ENCODE measurements around the gene PPP1R3G. TPM values are rescaled to one million over a fixed set of nuclear protein-coding genes. Genes with fewer than 3 reads are reported as not detected.

PPP1R3G gene
- total and polyA plus RNA-seq, 12 donors: 1.2 to 17.1 (median 8.4) TPM

DNA sequence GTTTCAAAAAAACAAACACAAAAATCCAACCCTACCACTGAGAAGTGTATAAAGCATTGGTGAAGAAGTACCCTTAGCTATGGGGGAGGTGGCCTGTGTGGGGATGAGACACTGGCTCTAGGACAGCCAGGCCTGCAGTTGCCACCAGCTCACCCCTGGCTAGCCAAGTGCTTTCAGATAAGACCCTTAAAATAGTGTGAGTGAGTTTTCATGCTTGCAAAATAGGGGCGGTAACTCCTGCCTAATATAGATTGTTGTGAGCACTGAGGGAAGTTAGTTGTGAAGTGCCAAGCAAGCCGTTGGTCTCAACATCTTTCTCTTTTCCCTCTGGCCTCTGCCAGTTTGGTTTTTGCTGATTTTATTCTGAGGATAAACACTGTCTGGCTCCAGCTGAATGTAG is 11.3 kb downstream of the PPP1R3G start:
- TF ChIP-seq POLR2A (IDR thresholded peaks at IDR 0.05) (no peak), CTCF (IDR thresholded peaks at IDR 0.05) (no peak)
- intact Hi-C loops (cut with DNase I): no loop called here
- Histone ChIP-seq H3K4me3 (no peak overlapping the region), H3K36me3 (replicated peaks in 1 of 2) (no peaks in the 10 kb centered on the region), H3K27ac (no peak overlapping the region), H3K27me3 (no peaks in the 10 kb centered on the region), H3K4me1 (replicated peaks in 1 of 2) (no peaks in the 10 kb centered on the region), H3K9me3 (replicated peaks in 1 of 3) (no peaks in the 10 kb centered on the region)
- peak in 1 of 7 donors; percentile 35 for DNase-seq
- 66 to 85% (median 71%) methylated on average over 2 of the region's 2 CpGs for WGBS, 4 donors

DNA sequence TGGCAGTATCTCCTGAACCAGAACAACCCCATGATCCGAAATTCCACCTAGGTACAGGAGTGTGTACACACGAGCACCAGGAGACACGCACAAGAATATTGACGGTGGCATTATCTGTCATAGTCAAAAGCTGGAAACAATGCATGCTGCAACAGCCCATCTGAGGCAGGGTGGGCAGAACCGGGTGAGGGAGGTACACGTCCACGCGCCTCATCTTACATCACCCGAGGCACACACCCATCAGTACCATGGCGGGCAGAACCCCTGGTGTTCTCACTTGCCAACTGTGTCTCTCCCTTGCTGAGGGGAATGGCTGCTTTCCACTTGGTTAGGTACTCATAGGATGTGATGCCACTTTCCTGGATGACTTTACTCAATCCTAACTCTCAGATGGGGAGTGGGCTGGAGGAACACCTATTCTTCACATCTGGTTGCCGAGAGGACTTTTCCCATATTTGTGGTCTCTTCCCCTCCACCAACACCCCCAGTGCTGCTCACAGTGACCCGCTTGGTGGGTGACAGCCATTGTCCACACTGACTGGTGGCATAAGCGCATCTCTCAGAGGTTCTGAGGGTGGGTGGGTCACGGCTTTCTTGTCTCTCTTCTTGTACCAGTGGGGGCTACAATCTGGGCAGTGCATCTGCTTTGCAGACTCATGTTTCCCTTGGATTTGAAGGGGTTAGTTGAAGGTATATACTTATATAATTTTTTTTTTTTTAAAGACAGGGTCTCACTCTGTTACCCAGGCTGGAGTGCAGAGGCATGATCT is 13.5 kb downstream of the PPP1R3G start:
- Histone ChIP-seq H3K9me3 (replicated peaks in 1 of 3) (no peaks in the 10 kb centered on the region), H3K4me3 (no peak overlapping the region), H3K4me1 (replicated peaks in 1 of 2) (no peaks in the 10 kb centered on the region), H3K27me3 (no peaks in the 10 kb centered on the region), H3K27ac (no peak overlapping the region), H3K36me3 (replicated peaks in 1 of 2) (no peaks in the 10 kb centered on the region)
- 91 to 96% (median 93%) methylated on average over 11 to 14 of the region's 14 CpGs for WGBS, 4 donors
- intact Hi-C loops (cut with DNase I): no loop called here
- TF ChIP-seq CTCF (IDR thresholded peaks at IDR 0.05) (no peak), POLR2A (IDR thresholded peaks at IDR 0.05) (no peak)
- DNase-seq: peak in 1 of 7 donors; percentile 4

GRCh38 chr6:5099537-5099936 is 14.4 kb downstream of the PPP1R3G start:
- DNase-seq: no peak
- TF ChIP-seq POLR2A (IDR thresholded peaks at IDR 0.05) (no peak), CTCF (IDR thresholded peaks at IDR 0.05) (no peak)
- no peak overlapping the region for H3K4me3 ChIP-seq
- WGBS, 4 donors: 69 to 97% (median 91%) methylated on average over 3 of the region's 3 CpGs
- no peaks in the 10 kb centered on the region for H3K4me1 ChIP-seq (replicated peaks in 1 of 2)
- H3K27me3 ChIP-seq: no peaks in the 10 kb centered on the region
- intact Hi-C loops (cut with DNase I): no loop called here
- H3K27ac ChIP-seq: no peak overlapping the region
- no peaks in the 10 kb centered on the region for H3K9me3 ChIP-seq (replicated peaks in 1 of 3)
- no peaks in the 10 kb centered on the region for H3K36me3 ChIP-seq (replicated peaks in 1 of 2)

DNA sequence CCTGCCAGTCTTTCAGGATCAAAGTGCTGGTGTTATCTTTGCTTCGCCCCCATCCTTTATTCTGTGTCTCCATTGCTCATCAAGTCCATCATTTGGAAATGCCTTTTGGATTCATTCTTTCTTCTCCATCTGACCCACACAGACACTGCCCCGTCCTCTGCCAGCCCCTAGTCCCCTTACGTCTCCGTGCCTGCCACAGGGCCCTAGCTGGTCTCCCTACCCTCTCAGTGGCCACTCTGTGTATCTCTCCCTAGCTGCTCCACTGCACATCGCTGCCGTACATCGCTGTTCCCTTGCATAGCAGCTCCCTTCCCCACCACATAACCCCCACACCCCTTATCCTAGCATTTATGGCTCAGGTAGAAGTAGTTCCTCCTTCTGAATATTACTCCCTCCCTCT is 15.7 kb downstream of the PPP1R3G start:
- no peak for TF ChIP-seq POLR2A (IDR thresholded peaks at IDR 0.05)
- no peak for TF ChIP-seq CTCF (IDR thresholded peaks at IDR 0.05)
- no peak overlapping the region for H3K4me3 ChIP-seq
- no peak overlapping the region for H3K27ac ChIP-seq
- intact Hi-C loops (cut with DNase I): no loop called here
- no peaks in the 10 kb centered on the region for H3K27me3 ChIP-seq
- no peaks in the 10 kb centered on the region for H3K4me1 ChIP-seq (replicated peaks in 1 of 2)
- WGBS, 4 donors: 93 to 99% (median 96%) methylated on average over 7 of the region's 7 CpGs
- H3K9me3 ChIP-seq (replicated peaks in 1 of 3): no peaks in the 10 kb centered on the region
- no peaks in the 10 kb centered on the region for H3K36me3 ChIP-seq (replicated peaks in 1 of 2)
- peak in 1 of 7 donors; percentile 1 for DNase-seq

Data from adrenal gland (tissue), 12 donors.